ENCODE data around the gene GUSB.
"Not testable (repeated sequence)": the region's sequence is repeated elsewhere in the genome, so short reads cannot be mapped to it uniquely, and the experiment has no call there.

GUSB gene

DNA sequence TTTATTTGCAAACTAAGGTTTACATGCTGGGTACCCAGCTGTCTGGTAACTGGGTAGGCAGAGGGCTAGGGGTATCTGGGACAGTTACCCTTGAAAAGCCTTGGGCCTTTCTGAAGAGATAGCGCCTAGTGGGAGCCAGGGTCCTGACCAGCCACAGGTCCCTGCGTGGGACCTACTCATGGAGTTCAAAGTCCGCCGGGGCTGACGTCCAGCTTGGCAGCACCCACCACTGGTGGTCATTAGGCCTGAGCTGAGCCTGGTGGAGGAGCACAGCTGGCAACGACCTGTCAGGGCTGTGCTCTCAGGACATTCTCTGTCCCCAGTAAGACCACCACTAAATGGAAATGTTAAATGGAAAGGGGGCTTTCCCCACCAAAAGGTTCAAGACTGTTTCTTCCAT, 20.0 kb downstream of the GUSB start:
- no peak for TF ChIP-seq Cebpa-rat (IDR thresholded peaks at IDR 0.05)
- H3K36me3 ChIP-seq, result peaks cover 100% of the 10 kb centered on the region

DNA sequence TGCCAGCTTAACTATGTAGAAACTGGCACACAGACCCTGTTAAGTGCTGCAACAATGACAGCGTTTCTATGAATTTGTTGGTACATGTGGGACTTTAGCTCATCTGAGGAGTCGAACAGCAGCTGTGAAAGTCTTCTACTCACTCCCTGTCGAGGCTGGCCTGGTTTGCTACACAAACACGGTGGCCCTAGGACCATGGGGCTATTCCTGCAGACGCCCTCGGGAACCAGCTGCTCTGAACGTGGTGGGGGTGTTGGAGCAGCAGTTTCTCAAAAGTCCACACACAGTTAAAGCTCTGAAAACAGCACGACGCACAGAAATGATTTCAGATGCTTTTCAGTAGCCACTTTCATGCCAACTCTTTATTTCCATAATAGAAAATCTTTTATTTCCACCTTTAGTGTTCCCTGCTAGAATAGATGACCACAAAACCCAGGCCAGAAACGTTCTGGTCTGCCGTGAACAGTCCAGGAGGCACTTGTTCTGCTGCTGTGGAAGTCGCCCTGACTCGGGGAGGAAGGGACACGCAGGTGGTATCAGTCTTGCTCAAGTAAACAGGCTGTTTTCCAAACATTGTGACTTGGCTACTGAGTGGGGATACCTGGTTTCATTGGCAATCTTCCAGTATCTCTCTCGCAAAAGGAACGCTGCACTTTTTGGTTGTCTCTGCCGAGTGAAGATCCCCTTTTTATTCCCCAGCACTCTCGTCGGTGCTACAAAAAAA, 21.5 kb downstream of the GUSB start:
- H3K36me3 ChIP-seq, result peaks cover 100% of the 10 kb centered on the region
- no peak overlapping the region for H3K4me3 ChIP-seq
- H4K20me1 ChIP-seq, result peaks cover 52% of the 10 kb centered on the region
- H3K9me3 ChIP-seq, result no peaks in the 10 kb centered on the region
- H3K27ac ChIP-seq, result no peak overlapping the region
- H3K27me3 ChIP-seq, result no peaks in the 10 kb centered on the region
- TF ChIP-seq Cebpa-rat (IDR thresholded peaks at IDR 0.05), result no peak
- H3K4me1 ChIP-seq, result no peaks in the 10 kb centered on the region
- H3K4me2 ChIP-seq, result no peak overlapping the region
- no peak overlapping the region for H3K9ac ChIP-seq

More for the DNA sequence above, 20.0 kb downstream of the GUSB start:
- H3K9me3 ChIP-seq, result no peaks in the 10 kb centered on the region
- no peaks in the 10 kb centered on the region for H3K4me1 ChIP-seq
- H3K27ac ChIP-seq, result no peak overlapping the region
- H3K27me3 ChIP-seq, result no peaks in the 10 kb centered on the region
- no peak overlapping the region for H3K9ac ChIP-seq
- H3K4me3 ChIP-seq, result no peak overlapping the region
- no peak overlapping the region for H3K4me2 ChIP-seq
- H4K20me1 ChIP-seq, result peaks cover 55% of the 10 kb centered on the region

DNA sequence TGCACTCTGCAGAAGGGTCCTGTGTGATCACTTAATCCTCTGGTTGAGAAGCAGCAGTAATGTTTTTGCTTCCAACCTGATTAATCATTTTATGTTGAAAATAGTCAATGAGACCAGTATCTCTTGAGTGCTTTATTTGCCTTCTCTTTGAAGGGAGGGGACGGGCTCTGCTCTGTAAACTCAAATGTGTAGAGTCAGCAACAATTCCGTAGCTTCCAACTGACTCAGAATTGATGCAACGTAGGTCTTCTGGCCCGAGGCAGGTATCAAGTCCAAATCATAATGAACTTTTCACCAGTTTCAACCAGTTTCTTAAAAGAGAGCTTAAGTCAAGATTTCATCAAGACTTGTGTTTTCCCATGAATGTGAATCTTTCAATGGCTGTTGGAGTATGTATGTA, 26.3 kb downstream of the GUSB start:
- no peak overlapping the region for H3K4me3 ChIP-seq
- H3K36me3 ChIP-seq, result peaks cover 87% of the 10 kb centered on the region
- H3K9me3 ChIP-seq, result no peaks in the 10 kb centered on the region
- peaks cover 38% of the 10 kb centered on the region for H4K20me1 ChIP-seq
- no peak overlapping the region for H3K27ac ChIP-seq
- TF ChIP-seq Cebpa-rat (IDR thresholded peaks at IDR 0.05), result no peak
- no peaks in the 10 kb centered on the region for H3K27me3 ChIP-seq
- no peak overlapping the region for H3K9ac ChIP-seq
- no peak overlapping the region for H3K4me2 ChIP-seq
- H3K4me1 ChIP-seq, result peaks cover 14% of the 10 kb centered on the region

DNA sequence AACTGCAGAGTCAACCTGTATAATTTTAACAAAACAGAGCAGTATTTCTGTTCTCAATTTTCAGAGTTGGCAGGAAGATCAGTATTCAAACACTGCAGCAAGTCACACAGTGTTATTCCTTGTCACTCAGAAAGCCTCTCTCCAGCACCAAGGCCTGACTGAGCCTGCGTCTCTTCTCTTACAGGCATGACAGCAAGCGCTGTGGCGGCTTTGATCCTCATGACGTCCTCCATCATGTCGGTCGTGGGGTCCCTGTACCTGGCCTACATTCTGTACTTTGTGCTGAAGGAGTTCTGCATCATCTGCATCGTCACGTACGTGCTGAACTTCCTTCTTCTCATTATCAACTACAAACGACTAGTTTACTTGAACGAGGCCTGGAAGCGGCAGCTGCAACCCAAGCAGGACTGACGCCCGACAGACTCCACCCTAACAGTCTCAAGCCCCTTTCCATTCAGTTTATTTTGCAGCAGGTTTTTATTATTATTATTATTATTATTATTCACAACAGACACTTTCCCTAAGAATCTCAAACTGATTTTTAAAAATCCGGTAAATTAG, 28.0 kb downstream of the GUSB start:
- H3K9me3 ChIP-seq, result no peaks in the 10 kb centered on the region
- no peak overlapping the region for H3K27ac ChIP-seq
- TF ChIP-seq Cebpa-rat (IDR thresholded peaks at IDR 0.05), result no peak
- H3K9ac ChIP-seq, result no peak overlapping the region
- H3K4me1 ChIP-seq, result peaks cover 14% of the 10 kb centered on the region
- no peaks in the 10 kb centered on the region for H3K27me3 ChIP-seq
- peaks cover 78% of the 10 kb centered on the region for H3K36me3 ChIP-seq
- peaks cover 30% of the 10 kb centered on the region; the same call in 1 of the 2 replicates for H4K20me1 ChIP-seq
- no peak overlapping the region for H3K4me2 ChIP-seq
- no peak overlapping the region for H3K4me3 ChIP-seq

DNA sequence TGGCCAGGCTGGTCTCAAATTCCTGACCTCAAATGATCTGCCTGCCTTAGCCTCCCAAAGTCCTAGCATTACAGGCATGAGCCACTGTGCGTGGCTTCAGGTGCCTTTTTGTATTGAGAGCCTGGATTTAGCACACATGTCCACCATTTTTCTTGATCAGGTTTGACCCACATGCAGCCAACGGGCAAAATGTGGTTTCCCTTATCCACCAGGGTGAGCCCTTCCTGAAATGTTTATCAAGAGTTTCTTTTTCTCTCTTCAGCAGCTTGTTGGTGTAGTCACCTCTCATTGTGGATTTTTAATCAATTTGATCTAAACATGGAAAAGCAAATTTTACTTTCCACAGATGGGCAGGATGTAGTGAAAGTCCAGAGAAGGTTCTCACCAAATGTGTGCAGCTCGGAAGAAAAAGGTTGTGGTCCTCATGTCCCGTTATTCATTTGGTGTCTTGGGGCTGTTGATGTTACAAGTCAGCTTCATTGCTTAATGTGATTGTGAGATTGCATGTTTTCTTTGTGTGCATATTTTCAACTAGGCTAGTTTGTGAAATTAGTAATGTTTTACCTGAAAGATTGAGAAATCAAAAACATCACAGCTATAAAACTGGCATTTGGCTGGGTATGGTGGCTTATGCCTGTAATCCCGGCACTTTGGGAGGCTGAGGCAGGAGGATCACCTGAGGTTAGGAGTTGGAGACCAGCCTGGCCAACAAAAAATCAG, 28.9 kb downstream of the GUSB start:
- H4K20me1 ChIP-seq, result peaks cover 28% of the 10 kb centered on the region; the same call in 1 of the 2 replicates
- H3K36me3 ChIP-seq, result peaks cover 70% of the 10 kb centered on the region
- peaks cover 14% of the 10 kb centered on the region for H3K4me1 ChIP-seq
- no peak overlapping the region for H3K9ac ChIP-seq
- H3K27me3 ChIP-seq, result no peaks in the 10 kb centered on the region
- H3K27ac ChIP-seq, result no peak overlapping the region
- H3K4me2 ChIP-seq, result peak overlapping the region; percentile 40; the same call in 1 of the 2 replicates
- H3K4me3 ChIP-seq, result no peak overlapping the region
- H3K9me3 ChIP-seq, result no peaks in the 10 kb centered on the region
- no peak for TF ChIP-seq Cebpa-rat (IDR thresholded peaks at IDR 0.05)

DNA sequence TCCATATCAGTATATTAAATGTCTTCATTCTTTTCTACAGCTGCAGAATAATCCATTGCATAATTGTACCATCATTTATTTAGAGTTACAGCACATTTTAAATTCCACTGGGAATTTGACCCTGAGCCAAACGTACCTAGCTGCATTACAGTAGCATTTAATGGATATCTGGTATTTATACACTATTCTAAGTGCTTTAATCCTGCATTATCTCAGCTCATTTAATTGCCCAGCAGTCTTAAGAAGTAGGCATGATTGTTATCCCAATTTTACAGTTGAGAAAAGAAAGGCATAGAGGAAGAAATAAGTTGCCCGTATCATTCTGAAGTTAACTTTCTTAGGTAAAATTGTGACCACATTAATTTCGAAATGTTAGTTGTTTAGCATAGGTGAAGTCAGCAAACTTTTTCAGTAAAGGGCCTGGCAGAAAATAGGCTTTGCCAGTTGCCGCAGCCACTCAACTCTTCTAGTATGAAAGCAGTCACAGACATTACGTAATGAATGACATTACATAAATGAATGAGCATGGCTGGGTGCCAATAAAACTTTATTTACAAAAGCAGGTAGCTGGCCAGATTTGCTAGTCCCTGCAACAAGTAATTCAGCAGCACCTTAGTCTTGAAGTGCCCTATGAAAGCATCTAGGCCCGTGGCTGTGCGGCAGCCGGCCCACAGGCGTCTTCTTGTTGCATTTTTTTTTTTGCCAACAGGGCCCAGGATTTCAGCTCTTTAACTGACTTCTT, 30.0 kb downstream of the GUSB start:
- no peak overlapping the region for H3K4me3 ChIP-seq
- H4K20me1 ChIP-seq, result peaks cover 36% of the 10 kb centered on the region
- H3K36me3 ChIP-seq, result peaks cover 62% of the 10 kb centered on the region
- 0 out of 2 replicates have a peak overlapping the region, but pooled peaks have one; percentile 40 for H3K4me2 ChIP-seq
- TF ChIP-seq Cebpa-rat (IDR thresholded peaks at IDR 0.05), result no peak
- no peak overlapping the region for H3K27ac ChIP-seq
- no peaks in the 10 kb centered on the region for H3K27me3 ChIP-seq
- H3K9ac ChIP-seq, result no peak overlapping the region
- no peaks in the 10 kb centered on the region for H3K9me3 ChIP-seq
- H3K4me1 ChIP-seq, result peaks cover 14% of the 10 kb centered on the region

DNA sequence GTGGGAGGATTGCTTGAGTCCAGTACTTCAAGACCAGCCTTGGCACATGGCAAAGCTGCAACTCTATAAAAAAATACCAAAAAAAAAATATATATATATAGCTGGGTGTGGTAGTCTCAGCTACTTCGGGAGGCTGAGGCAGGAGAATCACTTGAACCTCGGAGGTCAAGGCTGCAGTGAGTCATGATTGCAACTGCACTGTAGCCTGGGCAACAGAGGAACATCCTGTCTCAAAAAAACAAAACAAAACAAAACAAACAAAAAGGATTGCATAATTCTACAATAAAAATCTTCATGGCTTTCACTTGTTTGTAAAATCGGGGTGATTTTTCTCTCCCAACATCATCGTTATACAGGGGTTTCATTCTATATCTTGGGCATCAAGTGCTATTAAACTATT, 35.1 kb downstream of the GUSB start:
- peaks cover 58% of the 10 kb centered on the region for H4K20me1 ChIP-seq

DNA sequence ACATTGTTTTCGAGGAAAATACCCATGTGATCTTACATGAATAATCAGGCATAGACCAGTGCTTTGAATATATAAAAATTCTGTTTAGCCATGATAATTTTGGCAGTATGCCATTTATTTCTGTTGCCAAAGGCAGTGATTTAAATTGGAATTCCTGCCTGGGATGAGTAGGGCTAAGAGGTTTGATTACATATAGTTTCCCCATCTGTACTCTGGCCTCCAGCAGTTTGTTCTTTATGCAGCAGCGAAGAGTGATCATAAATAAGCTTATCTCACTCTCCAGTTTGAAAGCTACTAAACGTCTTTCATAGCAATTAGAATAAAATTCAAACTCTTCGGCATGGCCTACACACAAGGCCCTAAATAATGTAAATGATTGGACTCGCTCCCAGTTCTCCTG, 36.2 kb downstream of the GUSB start:
- not testable (repeated sequence) for H3K9me3 ChIP-seq, H3K4me2 ChIP-seq, H3K4me1 ChIP-seq, H3K4me3 ChIP-seq, H3K27ac ChIP-seq, H3K9ac ChIP-seq, H3K27me3 ChIP-seq
- peaks cover 20% of the 10 kb centered on the region; the same call in 1 of the 2 replicates for H3K36me3 ChIP-seq
- peaks cover 58% of the 10 kb centered on the region for H4K20me1 ChIP-seq

More for the DNA sequence above, 35.1 kb downstream of the GUSB start:
- H3K9me3 ChIP-seq, result no peaks in the 10 kb centered on the region
- H3K4me2 ChIP-seq, result no peak overlapping the region
- TF ChIP-seq Cebpa-rat (IDR thresholded peaks at IDR 0.05), result no peak
- H3K4me1 ChIP-seq, result no peaks in the 10 kb centered on the region
- H3K27ac ChIP-seq, result no peak overlapping the region
- no peaks in the 10 kb centered on the region for H3K27me3 ChIP-seq
- no peak overlapping the region for H3K4me3 ChIP-seq
- no peak overlapping the region for H3K9ac ChIP-seq
- peaks cover 19% of the 10 kb centered on the region; the same call in 1 of the 2 replicates for H3K36me3 ChIP-seq

DNA sequence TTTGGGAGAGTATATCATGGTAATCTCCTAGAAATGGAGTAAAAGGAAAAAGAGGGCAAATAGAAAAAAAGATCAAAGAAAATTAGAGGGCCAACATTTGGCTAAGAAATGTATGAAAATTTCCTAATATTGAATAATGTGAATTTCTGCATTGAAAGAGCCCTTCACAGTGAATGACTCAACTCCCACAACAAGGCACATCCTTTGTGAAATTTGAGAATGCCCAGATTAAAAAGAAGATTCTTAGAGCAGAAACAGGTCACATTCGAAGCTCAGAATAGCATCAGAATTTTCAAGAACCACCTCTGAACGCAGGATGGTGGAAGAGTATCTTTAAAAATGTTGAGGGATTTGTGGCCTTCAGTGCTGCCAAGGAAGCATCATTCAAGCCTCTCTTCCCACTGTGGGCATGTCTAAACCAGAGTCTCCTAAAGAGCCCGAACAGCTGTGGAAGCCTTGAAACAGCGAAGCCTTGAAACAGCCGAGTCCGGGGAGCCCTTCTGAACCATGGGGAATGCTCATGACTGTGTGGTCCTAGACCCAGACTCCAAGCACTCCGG, 43.6 kb downstream of the GUSB start:
- H3K4me3 ChIP-seq, result no peak overlapping the region
- no peak overlapping the region for H3K9ac ChIP-seq
- H3K27ac ChIP-seq, result no peak overlapping the region
- no peak overlapping the region for H3K4me2 ChIP-seq
- H3K27me3 ChIP-seq, result no peaks in the 10 kb centered on the region
- H3K36me3 ChIP-seq, result peaks cover 54% of the 10 kb centered on the region
- no peaks in the 10 kb centered on the region for H3K4me1 ChIP-seq
- H4K20me1 ChIP-seq, result peaks cover 87% of the 10 kb centered on the region
- H3K9me3 ChIP-seq, result peaks cover 11% of the 10 kb centered on the region
- TF ChIP-seq Cebpa-rat (IDR thresholded peaks at IDR 0.05), result no peak
